Liver (tissue), 9 donors: Measurements from ENCODE around the gene SCIMP. TPM values are rescaled to one million over a fixed set of nuclear protein-coding genes. Genes with fewer than 3 reads are reported as not detected.

Experiments used
- DNase-seq: peaks from one replicate; pipeline ENCODE4 v3.0.0-alpha.2; 2017; ENCODE audit warnings: low spot score
- H3K27ac ChIP-seq, 2 donors: one replicate each; pipeline ENCODE4 v1.7.0; 2013; ENCODE audit warnings: inconsistent platforms in 2 of 2, low read length in 2 of 2, control low read depth in 1 of 2, low read depth in 1 of 2, mild to moderate bottlenecking in 1 of 2
- H3K27me3 ChIP-seq, 4 donors: one replicate each; pipeline versions ENCODE4 v1.6.1 to v1.7.0; 2013; ENCODE audit warnings: low read length in 3 of 4, inconsistent platforms in 1 of 4, mild to moderate bottlenecking in 1 of 4, moderate library complexity in 1 of 4; ENCODE audit not compliant: control insufficient read depth in 4 of 4, insufficient read depth in 4 of 4
- H3K36me3 ChIP-seq, 4 donors: one replicate each; pipeline versions ENCODE4 v1.6.1 to v1.7.0; 2013; ENCODE audit warnings: low read length in 3 of 4, mild to moderate bottlenecking in 3 of 4, low read depth in 1 of 4, moderate library complexity in 1 of 4; ENCODE audit not compliant: control insufficient read depth in 4 of 4, insufficient read depth in 3 of 4
- H3K4me1 ChIP-seq, 4 donors: one replicate each; pipeline versions ENCODE4 v1.6.1 to v1.7.0; 2013; ENCODE audit warnings: low read length in 3 of 4, mild to moderate bottlenecking in 3 of 4, moderate library complexity in 1 of 4; ENCODE audit not compliant: control insufficient read depth in 4 of 4, insufficient read depth in 4 of 4
- H3K4me3 ChIP-seq, 3 donors: one replicate each; pipeline versions ENCODE4 v1.6.1 to v1.7.0; 2013; ENCODE audit warnings: low read length in 3 of 3, control low read depth in 1 of 3, low read depth in 1 of 3, mild to moderate bottlenecking in 1 of 3
- H3K9ac ChIP-seq, 2 donors: one replicate each; pipeline ENCODE4 v1.7.0; 2013; ENCODE audit warnings: low read length in 2 of 2, mild to moderate bottlenecking in 2 of 2, moderate library complexity in 2 of 2, control low read depth in 1 of 2, low read depth in 1 of 2
- H3K9me3 ChIP-seq, 4 donors: one replicate each; pipeline versions ENCODE4 v1.6.1 to v1.7.0; 2013; ENCODE audit warnings: low read length in 3 of 4; ENCODE audit not compliant: control insufficient read depth in 4 of 4
- CTCF ChIP-seq: fragments of 150-350 bp; IDR thresholded peaks from 2 replicates; pipeline ENCODE4 v1.5.1; 2017; ENCODE audit warnings: improper control_type of control experiment, low read depth, low read length; ENCODE audit not compliant: missing input control
- EGR1 ChIP-seq, 2 donors: IDR thresholded peaks; 2 replicates each; pipeline ENCODE4 v1.6.1; 2016 to 2018; ENCODE audit warnings: antibody characterized with exemption in 2 of 2, low read depth in 2 of 2
- FOXA2 ChIP-seq: IDR thresholded peaks from 2 replicates; pipeline ENCODE4 v1.6.1; 2016; ENCODE audit warnings: antibody characterized with exemption
- GABPA ChIP-seq, 2 donors: IDR thresholded peaks in 1 of 2; conservative IDR thresholded peaks in 1 of 2; 2 replicates each; pipeline ENCODE4 v1.6.1; 2016; ENCODE audit warnings: antibody characterized with exemption in 2 of 2, mild to moderate bottlenecking in 1 of 2, moderate library complexity in 1 of 2
- HNF4A ChIP-seq, 2 donors: conservative IDR thresholded peaks; 2 replicates each; pipeline ENCODE4 v1.6.1; 2016; ENCODE audit warnings: antibody characterized with exemption in 2 of 2, mild to moderate bottlenecking in 2 of 2
- HNF4G ChIP-seq: IDR thresholded peaks from 2 replicates; pipeline ENCODE4 v1.6.1; 2016; ENCODE audit warnings: antibody characterized with exemption
- JUND ChIP-seq, 2 donors: IDR thresholded peaks; 2 replicates each; pipeline ENCODE4 v1.6.1; 2016; ENCODE audit warnings: antibody characterized with exemption in 2 of 2
- MAX ChIP-seq: IDR thresholded peaks from 2 replicates; pipeline ENCODE4 v1.6.1; 2016; ENCODE audit warnings: antibody characterized with exemption
- NR2F2 ChIP-seq: IDR thresholded peaks from 2 replicates; pipeline ENCODE4 v1.6.1; 2016; ENCODE audit warnings: antibody characterized with exemption
- RAD21 ChIP-seq, 2 donors: IDR thresholded peaks; 2 replicates each; pipeline ENCODE4 v1.6.1; 2016; ENCODE audit warnings: antibody characterized with exemption in 2 of 2, mild to moderate bottlenecking in 2 of 2
- REST ChIP-seq: IDR thresholded peaks from 2 replicates; pipeline ENCODE4 v1.6.1; 2016; ENCODE audit warnings: antibody characterized with exemption, mild to moderate bottlenecking
- RXRA ChIP-seq, 2 donors: IDR thresholded peaks; 2 replicates each; pipeline ENCODE4 v1.6.1; 2017 to 2018; ENCODE audit warnings: antibody characterized with exemption in 2 of 2, mild to moderate bottlenecking in 1 of 2
- SP1 ChIP-seq: IDR thresholded peaks from 2 replicates; pipeline ENCODE4 v1.6.1; 2018; ENCODE audit warnings: antibody characterized with exemption, mild to moderate bottlenecking
- TAF1 ChIP-seq: conservative IDR thresholded peaks from 2 replicates; pipeline ENCODE4 v1.6.1; 2016; ENCODE audit warnings: antibody characterized with exemption, mild to moderate bottlenecking
- YY1 ChIP-seq: IDR thresholded peaks from 2 replicates; pipeline ENCODE4 v1.6.1; 2016; ENCODE audit warnings: antibody characterized with exemption, mild to moderate bottlenecking
- WGBS: extraction: QIAGEN DNeasy Blood & Tissue Kit; methylation state at CpG from one replicate; pipeline ENCODE4 v1.1.7; 2013; 5-methylcytosine and 5-hydroxymethylcytosine counted together
- polyA plus RNA-seq, 2 donors: library from polyadenylated mRNA; stranded (reverse) in 1 of 2; unstranded in 1 of 2; fragments of 200-250 nt in 1 of 2; fragments of >200 nt in 1 of 2; fragmentation: Nextera tagmentation in 1 of 2; extraction: Ambion mirVana in 1 of 2; gene quantifications; one replicate each; pipeline versions ENCODE4 v1.2.1 to v1.2.3, GENCODE V29; 2013 to 2015
- total RNA-seq, 2 donors: library from RNA; depleted of rRNA; stranded (reverse); fragments of >200 nt; gene quantifications; one replicate each; pipeline ENCODE4 v1.2.3, GENCODE V29; 2014
- TF ChIP-seq, protein P1 (sequence below): IDR thresholded peaks from 2 replicates; pipeline ENCODE4 v1.6.1; 2016; ENCODE audit warnings: antibody characterized with exemption
- TF ChIP-seq, protein P2 (sequence below): IDR thresholded peaks from 2 replicates; pipeline ENCODE4 v1.6.1; 2016; ENCODE audit warnings: antibody characterized with exemption
- donor health status: healthy.
- donor health status: healthy.
- donor health status: healthy.
- donor health status: healthy.
- donor health status: healthy.

SCIMP gene
- total and polyA plus RNA-seq, 4 donors = 3.0 to 5.7 (median 3.5) TPM

DNA sequence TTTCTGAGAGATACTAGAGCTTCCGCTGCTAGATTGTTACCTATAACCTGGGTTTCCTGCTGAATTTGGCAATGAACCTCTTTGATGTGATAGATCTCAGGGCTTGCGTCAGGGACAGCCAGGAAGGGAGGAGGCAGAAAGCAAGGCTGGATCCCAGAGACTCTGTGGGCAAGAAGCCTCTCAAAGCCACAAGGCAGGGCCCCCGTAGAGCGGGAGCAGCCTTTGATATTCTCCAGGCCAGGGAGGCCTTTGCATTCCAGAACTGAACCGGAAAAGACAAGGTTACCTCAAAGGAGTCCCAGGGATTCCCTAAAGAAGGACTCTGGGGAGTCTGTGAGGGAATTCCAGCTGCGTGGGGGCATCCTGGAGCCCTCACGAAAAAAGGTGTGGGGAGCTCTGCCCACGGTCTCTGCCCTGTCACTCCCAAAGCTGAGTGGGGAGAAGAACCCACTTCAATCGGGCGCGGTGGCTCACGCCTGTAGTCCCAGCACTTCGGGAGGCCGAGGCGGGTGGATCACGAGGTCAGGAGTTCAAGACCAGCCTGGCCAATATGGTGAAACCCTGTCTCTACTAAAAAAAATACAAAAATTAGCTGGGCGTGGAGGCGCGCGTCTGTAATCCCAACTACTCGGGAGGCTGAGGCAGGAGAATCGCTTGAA is 14.3 kb upstream of the SCIMP start:
- 74% methylated on average over 22 of the region's 22 CpGs for WGBS

GRCh38 chr17:5247621-5248020 is 13.0 kb upstream of the SCIMP start:
- Histone ChIP-seq H3K36me3 (no peaks in the 10 kb centered on the region), H3K27ac (no peak overlapping the region), H3K27me3 (no peaks in the 10 kb centered on the region), H3K4me3 (no peak overlapping the region), H3K9ac (no peak overlapping the region), H3K4me1 (no peaks in the 10 kb centered on the region), H3K9me3 (no peaks in the 10 kb centered on the region)
- DNase-seq = no peak
- WGBS = 95% methylated on average over 8 of the region's 8 CpGs
- TF ChIP-seq SP1 (no peak), GABPA (IDR thresholded peaks at IDR 0.05 in 1 of 2, conservative IDR thresholded peaks at IDR 0.05 in 1 of 2) (no peak), NR2F2 (no peak), TAF1 (no peak), HNF4G (no peak), MAX (no peak), CTCF (no peak), FOXA2 (no peak), HNF4A (conservative IDR thresholded peaks at IDR 0.05) (no peak), EGR1 (IDR thresholded peaks at IDR 0.05; ENCODE audit: low read depth in 2 of 2) (no peak), REST (no peak), JUND (IDR thresholded peaks at IDR 0.05) (no peak), YY1 (no peak)
- TF ChIP-seq, protein P1, sequence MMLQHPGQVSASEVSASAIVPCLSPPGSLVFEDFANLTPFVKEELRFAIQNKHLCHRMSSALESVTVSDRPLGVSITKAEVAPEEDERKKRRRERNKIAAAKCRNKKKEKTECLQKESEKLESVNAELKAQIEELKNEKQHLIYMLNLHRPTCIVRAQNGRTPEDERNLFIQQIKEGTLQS = no peak
- TF ChIP-seq, protein P2, sequence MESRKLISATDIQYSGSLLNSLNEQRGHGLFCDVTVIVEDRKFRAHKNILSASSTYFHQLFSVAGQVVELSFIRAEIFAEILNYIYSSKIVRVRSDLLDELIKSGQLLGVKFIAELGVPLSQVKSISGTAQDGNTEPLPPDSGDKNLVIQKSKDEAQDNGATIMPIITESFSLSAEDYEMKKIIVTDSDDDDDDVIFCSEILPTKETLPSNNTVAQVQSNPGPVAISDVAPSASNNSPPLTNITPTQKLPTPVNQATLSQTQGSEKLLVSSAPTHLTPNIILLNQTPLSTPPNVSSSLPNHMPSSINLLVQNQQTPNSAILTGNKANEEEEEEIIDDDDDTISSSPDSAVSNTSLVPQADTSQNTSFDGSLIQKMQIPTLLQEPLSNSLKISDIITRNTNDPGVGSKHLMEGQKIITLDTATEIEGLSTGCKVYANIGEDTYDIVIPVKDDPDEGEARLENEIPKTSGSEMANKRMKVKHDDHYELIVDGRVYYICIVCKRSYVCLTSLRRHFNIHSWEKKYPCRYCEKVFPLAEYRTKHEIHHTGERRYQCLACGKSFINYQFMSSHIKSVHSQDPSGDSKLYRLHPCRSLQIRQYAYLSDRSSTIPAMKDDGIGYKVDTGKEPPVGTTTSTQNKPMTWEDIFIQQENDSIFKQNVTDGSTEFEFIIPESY = no peak

More for the DNA sequence above, 14.3 kb upstream of the SCIMP start:
- no peak overlapping the region for H3K4me3 ChIP-seq
- no peak for DNase-seq
- no peaks in the 10 kb centered on the region for H3K9me3 ChIP-seq
- no peaks in the 10 kb centered on the region for H3K27me3 ChIP-seq
- H3K27ac ChIP-seq = no peak overlapping the region
- H3K36me3 ChIP-seq = no peaks in the 10 kb centered on the region
- no peaks in the 10 kb centered on the region for H3K4me1 ChIP-seq
- TF ChIP-seq RXRA (IDR thresholded peaks at IDR 0.05) (no peak), RAD21 (IDR thresholded peaks at IDR 0.05) (no peak), FOXA2 (no peak), SP1 (no peak), REST (no peak), EGR1 (IDR thresholded peaks at IDR 0.05; ENCODE audit: low read depth in 2 of 2) (no peak)
- no peak overlapping the region for H3K9ac ChIP-seq
